Measurements from ENCODE around the gene ANKRD9. TPM values are rescaled to one million over a fixed set of nuclear protein-coding genes. Genes with fewer than 3 reads are reported as not detected.

ANKRD9 gene
- total and polyA plus RNA-seq, 2 donors (not counting 1 experiment from before 2014, with no cell fraction given), result 2.7 to 22.0 TPM

DNA sequence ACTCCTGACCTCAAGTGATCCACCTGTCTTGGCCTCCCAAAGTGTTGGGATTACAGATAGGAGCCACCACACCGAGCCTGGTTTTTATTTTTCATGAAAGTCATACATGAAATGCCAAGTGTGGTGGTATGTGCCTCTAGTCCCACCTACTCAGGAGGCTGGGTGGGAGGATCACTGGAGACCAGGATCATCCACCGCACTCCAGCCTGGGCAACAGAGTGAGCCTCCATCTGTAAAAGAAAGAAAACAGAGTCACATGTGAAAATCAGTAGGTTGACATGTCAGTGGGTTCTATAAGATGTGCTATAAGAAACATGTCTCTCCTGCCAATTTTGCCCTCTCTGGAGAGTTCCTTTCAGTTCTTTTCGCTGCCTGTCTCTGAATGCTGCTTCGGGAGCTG is 28.2 kb downstream of the ANKRD9 start:
- no peaks in the 10 kb centered on the region for H4K20me1 ChIP-seq (ENCODE audit: control insufficient read depth, extremely low read depth, insufficient read depth, low read length)
- no peaks in the 10 kb centered on the region for H3K9me3 ChIP-seq (ENCODE audit: control insufficient read depth, insufficient read depth, low read depth, low read length)
- no peaks in the 10 kb centered on the region for H3K4me1 ChIP-seq (ENCODE audit: control insufficient read depth, extremely low read depth, insufficient read depth, low read length)
- no peak overlapping the region for H3K4me3 ChIP-seq (replicated peaks in 1 of 4; ENCODE audit: control extremely low read depth in 1 of 4, insufficient read depth in 1 of 4, low read depth in 3 of 4, low read length in 4 of 4)
- no peak for TF ChIP-seq EZH2 (IDR thresholded peaks at IDR 0.05; ENCODE audit: low read length, missing control alignments)
- TF ChIP-seq, protein P1, sequence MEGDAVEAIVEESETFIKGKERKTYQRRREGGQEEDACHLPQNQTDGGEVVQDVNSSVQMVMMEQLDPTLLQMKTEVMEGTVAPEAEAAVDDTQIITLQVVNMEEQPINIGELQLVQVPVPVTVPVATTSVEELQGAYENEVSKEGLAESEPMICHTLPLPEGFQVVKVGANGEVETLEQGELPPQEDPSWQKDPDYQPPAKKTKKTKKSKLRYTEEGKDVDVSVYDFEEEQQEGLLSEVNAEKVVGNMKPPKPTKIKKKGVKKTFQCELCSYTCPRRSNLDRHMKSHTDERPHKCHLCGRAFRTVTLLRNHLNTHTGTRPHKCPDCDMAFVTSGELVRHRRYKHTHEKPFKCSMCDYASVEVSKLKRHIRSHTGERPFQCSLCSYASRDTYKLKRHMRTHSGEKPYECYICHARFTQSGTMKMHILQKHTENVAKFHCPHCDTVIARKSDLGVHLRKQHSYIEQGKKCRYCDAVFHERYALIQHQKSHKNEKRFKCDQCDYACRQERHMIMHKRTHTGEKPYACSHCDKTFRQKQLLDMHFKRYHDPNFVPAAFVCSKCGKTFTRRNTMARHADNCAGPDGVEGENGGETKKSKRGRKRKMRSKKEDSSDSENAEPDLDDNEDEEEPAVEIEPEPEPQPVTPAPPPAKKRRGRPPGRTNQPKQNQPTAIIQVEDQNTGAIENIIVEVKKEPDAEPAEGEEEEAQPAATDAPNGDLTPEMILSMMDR (conservative IDR thresholded peaks at IDR 0.05 in 1 of 2, IDR thresholded peaks at IDR 0.05 in 1 of 2; ENCODE audit: low read depth in 1 of 2, low read length in 2 of 2), result no peak
- no peak for DNase-seq (ENCODE audit: low read depth in 2 of 2)
- H3K4me2 ChIP-seq (ENCODE audit: extremely low read depth, insufficient read depth, low read length), result no peak overlapping the region
- no peaks in the 10 kb centered on the region for H3K27me3 ChIP-seq (ENCODE audit: control insufficient read depth, insufficient read depth, low read length)
- H2AFZ ChIP-seq (ENCODE audit: low read length), result no peak overlapping the region
- H3K9ac ChIP-seq (ENCODE audit: insufficient read depth, low read length), result no peak overlapping the region
- H3K36me3 ChIP-seq (ENCODE audit: control insufficient read depth, insufficient read depth, low read length), result no peaks in the 10 kb centered on the region
- no peaks in the 10 kb centered on the region for H3K79me2 ChIP-seq (ENCODE audit: control insufficient read depth, insufficient read depth, low read length)
- H3K27ac ChIP-seq (ENCODE audit: insufficient read depth, low read length), result no peak overlapping the region

DNA sequence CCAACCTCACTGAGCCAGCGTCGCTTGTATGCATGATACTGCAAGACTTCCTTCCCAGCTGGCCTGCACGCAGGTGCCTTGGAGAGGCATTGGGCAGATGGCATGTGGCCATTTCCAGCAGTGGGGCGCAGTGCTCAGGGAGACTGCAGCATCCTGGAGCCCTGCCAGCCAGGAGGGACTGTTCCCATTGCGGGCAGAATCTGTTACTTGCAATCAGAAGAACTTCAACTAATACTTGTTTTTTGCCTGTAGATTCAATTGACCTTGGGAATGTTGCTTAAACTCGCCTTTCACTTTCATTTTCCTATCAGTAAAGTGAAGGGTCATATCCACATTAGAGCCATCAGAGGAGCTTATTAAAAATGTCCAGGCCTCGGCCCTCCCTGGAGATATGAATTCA is 29.8 kb downstream of the ANKRD9 start:
- Histone ChIP-seq H3K4me2 (ENCODE audit: extremely low read depth, insufficient read depth, low read length) (no peak overlapping the region), H3K4me3 (replicated peaks in 1 of 4; ENCODE audit: control extremely low read depth in 1 of 4, insufficient read depth in 1 of 4, low read depth in 3 of 4, low read length in 4 of 4) (no peak overlapping the region), H2AFZ (ENCODE audit: low read length) (no peak overlapping the region), H3K4me1 (ENCODE audit: control insufficient read depth, extremely low read depth, insufficient read depth, low read length) (no peaks in the 10 kb centered on the region), H3K36me3 (ENCODE audit: control insufficient read depth, insufficient read depth, low read length) (no peaks in the 10 kb centered on the region), H3K79me2 (ENCODE audit: control insufficient read depth, insufficient read depth, low read length) (no peaks in the 10 kb centered on the region), H3K9me3 (ENCODE audit: control insufficient read depth, insufficient read depth, low read depth, low read length) (no peaks in the 10 kb centered on the region), H3K27ac (ENCODE audit: insufficient read depth, low read length) (no peak overlapping the region), H3K27me3 (ENCODE audit: control insufficient read depth, insufficient read depth, low read length) (no peaks in the 10 kb centered on the region), H3K9ac (ENCODE audit: insufficient read depth, low read length) (no peak overlapping the region), H4K20me1 (ENCODE audit: control insufficient read depth, extremely low read depth, insufficient read depth, low read length) (no peaks in the 10 kb centered on the region)
- no peak for TF ChIP-seq EZH2 (IDR thresholded peaks at IDR 0.05; ENCODE audit: low read length, missing control alignments)
- TF ChIP-seq, protein P1 (conservative IDR thresholded peaks at IDR 0.05 in 1 of 2, IDR thresholded peaks at IDR 0.05 in 1 of 2; ENCODE audit: low read depth in 1 of 2, low read length in 2 of 2), result no peak
- no peak for DNase-seq (ENCODE audit: low read depth in 2 of 2)

DNA sequence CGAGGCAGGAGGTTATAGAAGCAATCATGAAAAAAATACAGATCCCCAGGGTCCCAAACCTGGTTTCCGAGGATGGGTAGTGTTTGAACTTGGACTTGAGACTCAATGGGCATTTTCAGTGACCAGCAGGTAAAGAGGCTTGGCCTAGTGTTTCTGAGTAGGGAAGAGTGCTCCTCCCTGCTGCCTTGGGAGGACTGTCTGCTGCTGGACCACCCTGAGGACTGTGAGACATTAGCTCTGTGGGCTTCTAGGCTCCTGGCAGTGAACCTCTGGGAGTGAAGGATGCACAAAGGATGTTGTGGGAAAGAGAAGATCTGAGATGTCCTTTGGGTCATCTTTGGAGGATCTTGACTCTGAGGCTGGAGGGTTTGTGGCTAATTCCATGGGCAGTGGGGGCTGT is 30.5 kb downstream of the ANKRD9 start:
- no peaks in the 10 kb centered on the region for H3K9me3 ChIP-seq (ENCODE audit: control insufficient read depth, insufficient read depth, low read depth, low read length)
- H3K27ac ChIP-seq (ENCODE audit: insufficient read depth, low read length), result no peak overlapping the region
- no peaks in the 10 kb centered on the region for H3K27me3 ChIP-seq (ENCODE audit: control insufficient read depth, insufficient read depth, low read length)
- H3K4me3 ChIP-seq (replicated peaks in 1 of 4; ENCODE audit: control extremely low read depth in 1 of 4, insufficient read depth in 1 of 4, low read depth in 3 of 4, low read length in 4 of 4), result no peak overlapping the region
- H3K36me3 ChIP-seq (ENCODE audit: control insufficient read depth, insufficient read depth, low read length), result no peaks in the 10 kb centered on the region
- TF ChIP-seq, protein P1 (conservative IDR thresholded peaks at IDR 0.05 in 1 of 2, IDR thresholded peaks at IDR 0.05 in 1 of 2; ENCODE audit: low read depth in 1 of 2, low read length in 2 of 2), result no peak
- TF ChIP-seq EZH2 (IDR thresholded peaks at IDR 0.05; ENCODE audit: low read length, missing control alignments), result no peak
- H3K4me2 ChIP-seq (ENCODE audit: extremely low read depth, insufficient read depth, low read length), result no peak overlapping the region
- no peak overlapping the region for H3K9ac ChIP-seq (ENCODE audit: insufficient read depth, low read length)
- no peaks in the 10 kb centered on the region for H3K4me1 ChIP-seq (ENCODE audit: control insufficient read depth, extremely low read depth, insufficient read depth, low read length)
- H4K20me1 ChIP-seq (ENCODE audit: control insufficient read depth, extremely low read depth, insufficient read depth, low read length), result no peaks in the 10 kb centered on the region
- no peaks in the 10 kb centered on the region for H3K79me2 ChIP-seq (ENCODE audit: control insufficient read depth, insufficient read depth, low read length)
- H2AFZ ChIP-seq (ENCODE audit: low read length), result no peak overlapping the region
- no peak for DNase-seq (ENCODE audit: low read depth in 2 of 2)

All from fibroblast of lung (primary cell).